ENCODE data around the gene USP36. TPM values are rescaled to one million over a fixed set of nuclear protein-coding genes. Genes with fewer than 3 reads are reported as not detected.

The USP36 gene
- polyA plus RNA-seq, 1 donor (not counting 4 experiments of a cell fraction or from before 2014, with no cell fraction given), result 25.2 TPM

DNA sequence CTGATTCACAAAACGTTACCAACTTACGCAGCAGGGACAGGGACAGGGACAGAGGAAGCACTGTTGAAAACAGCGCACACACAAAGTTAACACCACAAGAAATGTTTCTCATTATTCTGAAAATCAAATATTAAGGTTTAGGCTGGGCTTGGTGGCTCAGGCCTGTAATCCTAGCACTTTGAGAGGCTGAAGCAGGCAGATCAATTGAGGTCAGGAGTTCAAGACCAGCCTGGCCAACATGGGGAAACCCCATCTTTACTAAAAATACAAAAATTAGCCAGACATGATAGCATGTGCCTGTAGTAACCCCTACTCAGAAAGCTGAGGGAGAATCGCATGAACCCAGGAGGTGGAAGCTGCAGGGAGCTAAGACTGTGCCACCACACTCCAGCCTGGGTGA, 62.7 kb downstream of the USP36 start:
- Histone ChIP-seq H3K9me3 (ENCODE audit: control insufficient read depth, low read depth, low read length) (no peaks in the 10 kb centered on the region), H3K9ac (ENCODE audit: control insufficient read depth, extremely low read depth, insufficient read depth, low read length) (no peak overlapping the region), H3K4me1 (ENCODE audit: control insufficient read depth, extremely low read depth, insufficient read depth, low read length) (peaks cover 25% of the 10 kb centered on the region), H2AFZ (ENCODE audit: control insufficient read depth, low read length) (no peak overlapping the region), H3K4me3 (ENCODE audit: control insufficient read depth in 2 of 3, extremely low read depth in 1 of 3, insufficient read depth in 2 of 3, low read depth in 1 of 3, low read length in 3 of 3) (no peak overlapping the region), H4K20me1 (ENCODE audit: control insufficient read depth, extremely low read depth, insufficient read depth, low read length) (no peaks in the 10 kb centered on the region), H3K79me2 (ENCODE audit: control insufficient read depth, insufficient read depth, low read length) (peaks cover 64% of the 10 kb centered on the region), H3K4me2 (ENCODE audit: control insufficient read depth, extremely low read depth, insufficient read depth, low read depth, low read length) (no peak overlapping the region), H3K27me3 (ENCODE audit: control insufficient read depth, extremely low read depth, insufficient read depth, low read length) (no peaks in the 10 kb centered on the region), H3K36me3 (ENCODE audit: control insufficient read depth in 2 of 2, extremely low read depth in 1 of 2, insufficient read depth in 2 of 2, low read length in 2 of 2) (no peaks in the 10 kb centered on the region), H3K9me1 (ENCODE audit: control insufficient read depth, extremely low read depth, insufficient read depth, low read length) (peaks cover 3% of the 10 kb centered on the region), H3K27ac (ENCODE audit: control insufficient read depth, insufficient read depth, low read length) (no peak overlapping the region)
- dilution Hi-C loops (cut with MboI; ENCODE audit: extremely low pct_ligation_motif_present, low sequenced_read_pairs), result no loop called here
- no peak for DNase-seq (ENCODE audit: low read depth, low spot score)
- no peak for TF ChIP-seq EZH2 (IDR thresholded peaks at IDR 0.05; ENCODE audit: low read length)
- TF ChIP-seq, protein P1, sequence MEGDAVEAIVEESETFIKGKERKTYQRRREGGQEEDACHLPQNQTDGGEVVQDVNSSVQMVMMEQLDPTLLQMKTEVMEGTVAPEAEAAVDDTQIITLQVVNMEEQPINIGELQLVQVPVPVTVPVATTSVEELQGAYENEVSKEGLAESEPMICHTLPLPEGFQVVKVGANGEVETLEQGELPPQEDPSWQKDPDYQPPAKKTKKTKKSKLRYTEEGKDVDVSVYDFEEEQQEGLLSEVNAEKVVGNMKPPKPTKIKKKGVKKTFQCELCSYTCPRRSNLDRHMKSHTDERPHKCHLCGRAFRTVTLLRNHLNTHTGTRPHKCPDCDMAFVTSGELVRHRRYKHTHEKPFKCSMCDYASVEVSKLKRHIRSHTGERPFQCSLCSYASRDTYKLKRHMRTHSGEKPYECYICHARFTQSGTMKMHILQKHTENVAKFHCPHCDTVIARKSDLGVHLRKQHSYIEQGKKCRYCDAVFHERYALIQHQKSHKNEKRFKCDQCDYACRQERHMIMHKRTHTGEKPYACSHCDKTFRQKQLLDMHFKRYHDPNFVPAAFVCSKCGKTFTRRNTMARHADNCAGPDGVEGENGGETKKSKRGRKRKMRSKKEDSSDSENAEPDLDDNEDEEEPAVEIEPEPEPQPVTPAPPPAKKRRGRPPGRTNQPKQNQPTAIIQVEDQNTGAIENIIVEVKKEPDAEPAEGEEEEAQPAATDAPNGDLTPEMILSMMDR (optimal IDR thresholded peaks at IDR 0.05 in 1 of 3, IDR thresholded peaks at IDR 0.05 in 1 of 3, conservative IDR thresholded peaks at IDR 0.05 in 1 of 3; ENCODE audit: extremely low read depth in 1 of 3, insufficient read depth in 2 of 3, low read length in 3 of 3), result no peak
- no peak for FAIRE-seq

DNA sequence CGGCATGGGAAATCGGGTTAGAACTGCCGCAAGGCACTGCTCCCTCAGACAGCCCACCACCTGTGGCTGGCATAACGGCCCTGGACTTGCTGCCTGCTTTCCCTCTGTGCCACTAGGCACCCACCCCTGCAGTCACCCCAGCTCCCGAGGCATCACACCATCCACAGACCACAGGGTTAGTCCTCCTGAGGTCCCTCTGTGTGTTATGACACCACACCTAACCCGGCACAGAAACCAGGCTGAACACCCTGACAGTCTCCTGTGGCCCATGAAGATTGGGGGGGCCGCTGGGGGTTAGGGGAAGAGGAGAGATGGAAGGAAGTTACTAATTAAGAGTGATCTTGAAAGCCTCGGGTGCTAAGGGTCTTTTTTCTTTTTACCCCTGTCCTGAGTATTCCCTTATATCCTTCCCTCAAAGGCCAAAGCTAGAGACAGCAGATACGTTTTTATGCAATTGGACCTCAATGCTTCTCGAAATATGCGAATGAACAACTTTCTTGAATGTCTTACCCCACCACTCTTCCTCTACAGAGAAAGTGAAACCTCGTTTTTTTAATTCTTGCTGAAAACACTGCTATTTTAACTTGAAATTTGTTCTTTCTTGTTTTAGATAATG, 65.5 kb downstream of the USP36 start:
- Histone ChIP-seq H3K4me1 (ENCODE audit: control insufficient read depth, extremely low read depth, insufficient read depth, low read length) (peaks cover 24% of the 10 kb centered on the region), H3K9me3 (ENCODE audit: control insufficient read depth, low read depth, low read length) (no peaks in the 10 kb centered on the region), H3K4me3 (ENCODE audit: control insufficient read depth in 2 of 3, extremely low read depth in 1 of 3, insufficient read depth in 2 of 3, low read depth in 1 of 3, low read length in 3 of 3) (peak overlapping the region in 1 of 3 experiments; percentile 29), H4K20me1 (ENCODE audit: control insufficient read depth, extremely low read depth, insufficient read depth, low read length) (no peaks in the 10 kb centered on the region), H2AFZ (ENCODE audit: control insufficient read depth, low read length) (peak overlapping the region; percentile 6), H3K79me2 (ENCODE audit: control insufficient read depth, insufficient read depth, low read length) (peaks cover 66% of the 10 kb centered on the region), H3K9ac (ENCODE audit: control insufficient read depth, extremely low read depth, insufficient read depth, low read length) (peak overlapping the region; percentile 56), H3K36me3 (ENCODE audit: control insufficient read depth in 2 of 2, extremely low read depth in 1 of 2, insufficient read depth in 2 of 2, low read length in 2 of 2) (no peaks in the 10 kb centered on the region), H3K27me3 (ENCODE audit: control insufficient read depth, extremely low read depth, insufficient read depth, low read length) (no peaks in the 10 kb centered on the region), H3K9me1 (ENCODE audit: control insufficient read depth, extremely low read depth, insufficient read depth, low read length) (peaks cover 3% of the 10 kb centered on the region), H3K27ac (ENCODE audit: control insufficient read depth, insufficient read depth, low read length) (peak overlapping the region; percentile 15), H3K4me2 (ENCODE audit: control insufficient read depth, extremely low read depth, insufficient read depth, low read depth, low read length) (peak overlapping the region; percentile 77)
- no peak for DNase-seq (ENCODE audit: low read depth, low spot score)
- dilution Hi-C loops (cut with MboI; ENCODE audit: extremely low pct_ligation_motif_present, low sequenced_read_pairs), result no loop called here
- FAIRE-seq, result no peak
- TF ChIP-seq EZH2 (IDR thresholded peaks at IDR 0.05; ENCODE audit: low read length), result no peak
- TF ChIP-seq, protein P1 (optimal IDR thresholded peaks at IDR 0.05 in 1 of 3, IDR thresholded peaks at IDR 0.05 in 1 of 3, conservative IDR thresholded peaks at IDR 0.05 in 1 of 3; ENCODE audit: extremely low read depth in 1 of 3, insufficient read depth in 2 of 3, low read length in 3 of 3), result no peak
